ENCODE measurements around the gene SIRPB2. TPM values are rescaled to one million over a fixed set of nuclear protein-coding genes. Genes with fewer than 3 reads are reported as not detected.
A peak's percentile ranks its signal among the peaks of the same experiment; 100 is the strongest.

Gene SIRPB2
- total and polyA plus RNA-seq, 2 of the 4 experiments (the other 2 are of a cell fraction): not detected

DNA sequence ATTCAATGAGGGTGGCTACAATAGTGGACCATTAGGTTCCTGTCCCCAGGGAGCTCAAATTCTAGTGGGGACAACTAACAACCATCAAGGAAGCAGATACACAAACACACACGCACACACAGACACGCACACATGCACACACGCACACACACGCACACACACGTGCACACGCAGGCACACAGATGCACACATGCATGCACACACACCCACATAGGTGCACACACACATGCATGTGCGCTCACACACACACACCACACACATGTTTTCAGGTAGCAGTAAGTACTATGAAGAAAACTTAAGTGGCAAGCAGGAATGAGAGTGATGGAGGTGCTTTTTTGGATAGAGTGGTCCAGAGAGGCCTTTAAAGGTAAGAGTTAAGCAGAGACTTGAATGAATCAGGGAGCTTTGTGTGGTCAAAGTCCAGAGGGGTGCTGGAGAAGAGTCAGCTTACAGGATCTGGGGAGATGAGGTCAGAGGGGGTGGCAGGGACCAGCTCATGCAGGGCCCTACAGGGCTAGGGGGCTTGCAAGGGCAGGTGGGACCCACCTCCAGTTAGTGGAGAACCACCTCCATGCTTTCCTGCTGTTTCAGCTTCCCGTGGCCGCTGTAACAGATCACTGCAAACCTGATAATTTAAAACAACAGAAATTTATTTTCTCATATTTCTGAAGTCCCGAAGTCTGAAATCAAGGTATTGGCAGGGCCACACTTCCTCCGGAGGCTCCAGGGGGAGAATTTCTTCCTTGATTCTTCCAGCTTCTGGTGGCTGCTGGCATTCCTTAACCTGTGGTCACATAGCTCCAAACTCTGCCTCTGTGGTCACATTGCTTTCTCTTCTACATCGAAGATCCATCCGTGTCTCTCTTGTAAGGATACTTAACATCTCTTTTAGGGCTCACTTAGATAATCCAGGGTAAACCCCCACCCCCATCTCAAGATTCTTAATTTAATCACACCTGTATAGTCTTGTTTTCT lies 17.7 kb downstream of the SIRPB2 start:
- DNase-seq: no peak

More for the DNA sequence above, 17.7 kb downstream of the SIRPB2 start:
- peaks cover 12% of the 10 kb centered on the region for H3K4me1 ChIP-seq (ENCODE audit: control insufficient read depth, insufficient read depth, low read length)
- intact Hi-C loops (cut with micrococcal nuclease) (loop anchor here (10.0 kb wide), 1 partner anchor 659 kb away; no protein-coding TSS in a partner anchor), dilution Hi-C loops (cut with HindIII; ENCODE audit: low sequenced_read_pairs, unreplicated experiment) (no loop called here), in situ Hi-C loops (cut with MboI; ENCODE audit: low sequenced_read_pairs) (no loop called here)
- no peak overlapping the region for H2BK15ac ChIP-seq (ENCODE audit: low read depth, low read length)
- peaks cover 10% of the 10 kb centered on the region for H3K9me1 ChIP-seq (ENCODE audit: insufficient read depth, low read length)
- H3K9ac ChIP-seq (ENCODE audit: low read depth, low read length): no peak overlapping the region
- no peak overlapping the region for H3K27ac ChIP-seq (ENCODE audit: insufficient read depth, low read length)
- WGBS, 2 experiments (ENCODE audit: extremely low coverage in 2 of 2, insufficient read length in 1 of 2): 53% methylated on average over 3 of the region's 13 CpGs; no CpG with 5 or more reads in 1 of the 2 experiments
- ChIA-PET CTCF (interaction anchor here (0.6 to 1.4 kb wide), 2 partner anchors 31 to 1679 kb away, joined by 3 read pairs; no protein-coding TSS in a partner anchor), POLR2A (ENCODE audit: unreplicated experiment) (no interaction called here)
- peak overlapping the region; percentile 33; the same call in 1 of the 2 replicates for H2AK5ac ChIP-seq (ENCODE audit: low read depth, low read length)
- peaks cover 0 to 4% of the 10 kb centered on the region in 2 experiments; a peak in 1 of 4 replicates for H3K79me1 ChIP-seq (ENCODE audit: low read depth in 1 of 2, low read length in 2 of 2)
- no peak overlapping the region for H3K23ac ChIP-seq (ENCODE audit: low read depth, low read length)
- H4K5ac ChIP-seq (ENCODE audit: low read depth, low read length): no peak overlapping the region
- no peaks in the 10 kb centered on the region for H3K36me3 ChIP-seq (ENCODE audit: control insufficient read depth, insufficient read depth, low read length)
- no peak overlapping the region for H4K8ac ChIP-seq (ENCODE audit: low read depth in 2 of 2, low read length in 2 of 2)
- no peak overlapping the region for H4K91ac ChIP-seq (ENCODE audit: insufficient read depth, low read depth, low read length)
- no peak overlapping the region for H3K14ac ChIP-seq (replicated peaks; ENCODE audit: low read depth, low read length)
- no peak for TF ChIP-seq RFX5 (IDR thresholded peaks at IDR 0.05; ENCODE audit: low read depth, low read length)
- TF ChIP-seq RCOR1 (IDR thresholded peaks at IDR 0.05; ENCODE audit: insufficient replicate concordance, low read length): no peak
- TF ChIP-seq NFE2L2 (IDR thresholded peaks at IDR 0.05; ENCODE audit: low read depth, low read length): no peak
- no peak for TF ChIP-seq POLR2A (IDR thresholded peaks at IDR 0.05; ENCODE audit: low read depth, low read length)
- TF ChIP-seq SMC3 (IDR thresholded peaks at IDR 0.05; ENCODE audit: low read depth, low read length): no peak
- no peak for TF ChIP-seq CEBPB (IDR thresholded peaks at IDR 0.05; ENCODE audit: low read depth, low read length)
- no peak for TF ChIP-seq MXI1 (IDR thresholded peaks at IDR 0.05; ENCODE audit: borderline replicate concordance, low read depth, low read length)
- TF ChIP-seq MAFK (IDR thresholded peaks at IDR 0.05; ENCODE audit: low read depth, low read length): no peak
- TF ChIP-seq, protein P1, sequence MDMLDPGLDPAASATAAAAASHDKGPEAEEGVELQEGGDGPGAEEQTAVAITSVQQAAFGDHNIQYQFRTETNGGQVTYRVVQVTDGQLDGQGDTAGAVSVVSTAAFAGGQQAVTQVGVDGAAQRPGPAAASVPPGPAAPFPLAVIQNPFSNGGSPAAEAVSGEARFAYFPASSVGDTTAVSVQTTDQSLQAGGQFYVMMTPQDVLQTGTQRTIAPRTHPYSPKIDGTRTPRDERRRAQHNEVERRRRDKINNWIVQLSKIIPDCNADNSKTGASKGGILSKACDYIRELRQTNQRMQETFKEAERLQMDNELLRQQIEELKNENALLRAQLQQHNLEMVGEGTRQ (IDR thresholded peaks at IDR 0.05; ENCODE audit: low read depth, low read length): no peak
- H3K56ac ChIP-seq (ENCODE audit: extremely low read depth, insufficient read depth, low read length): no peak overlapping the region
- H4K20me1 ChIP-seq (ENCODE audit: insufficient read depth, low read length): no peaks in the 10 kb centered on the region
- no peak overlapping the region for H2AK9ac ChIP-seq (replicated peaks; ENCODE audit: low read depth, low read length, poor library complexity)
- no peak overlapping the region for H2BK20ac ChIP-seq (ENCODE audit: low read depth, low read length)
- ATAC-seq (ENCODE audit: low read depth): no peak
- H2AFZ ChIP-seq (replicated peaks; ENCODE audit: low read length, poor library complexity): no peak overlapping the region
- no peak overlapping the region for H3K18ac ChIP-seq (ENCODE audit: low read depth, low read length)
- H3K4me3 ChIP-seq (ENCODE audit: insufficient read depth, low read depth, low read length): no peak overlapping the region
- H3K9me3 ChIP-seq (ENCODE audit: control insufficient read depth, insufficient read depth, low read length): no peaks in the 10 kb centered on the region
- no peaks in the 10 kb centered on the region; the same call in 1 of the 2 replicates for H3K27me3 ChIP-seq (ENCODE audit: control insufficient read depth, insufficient read depth, low read length)
- H2BK5ac ChIP-seq (ENCODE audit: low read depth, low read length, poor library complexity, severe bottlenecking): no peak overlapping the region
- H3K4me2 ChIP-seq (ENCODE audit: low read depth, low read length): no peak overlapping the region
- H2BK120ac ChIP-seq (ENCODE audit: low read depth, low read length): no peak overlapping the region
- no TSS peak for BruUV-seq (replicated peaks)
- H3K4ac ChIP-seq (ENCODE audit: low read depth, low read length): no peak overlapping the region
